ENCODE measurements around the gene DKK2. TPM values are rescaled to one million over a fixed set of nuclear protein-coding genes. Genes with fewer than 3 reads are reported as not detected.

DKK2 gene
- total RNA-seq, 1 experiment from 2014 or later = not detected

DNA sequence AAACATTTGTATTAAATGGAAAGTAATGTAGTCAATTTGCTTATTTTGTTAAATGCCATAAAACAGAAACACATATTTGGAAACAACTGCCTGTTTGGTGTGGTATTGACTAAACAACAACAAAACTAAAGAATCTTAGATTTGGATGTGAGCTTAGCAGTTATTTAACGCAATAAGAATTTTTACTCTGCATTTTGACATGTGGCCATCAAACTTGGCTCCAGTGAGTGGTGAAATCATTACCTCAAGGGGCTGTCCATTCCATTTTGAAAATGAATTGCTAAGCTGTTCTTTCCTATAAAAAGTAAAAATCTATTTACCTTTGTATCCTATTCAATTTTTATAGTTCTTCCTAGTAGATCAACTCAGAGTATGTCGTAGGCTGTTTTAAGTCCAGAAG lies 84.2 kb downstream of the DKK2 start:
- CTCF ChIA-PET = no interaction called here
- Mint-ChIP-seq H3K36me3 (peaks cover 2% of the 10 kb centered on the region; the same call in 1 of the 2 replicates), H3K4me3 (no peak overlapping the region), H3K9me3 (peaks cover 4% of the 10 kb centered on the region; the same call in 1 of the 2 replicates), H3K27me3 (ENCODE audit: low read depth) (no peaks in the 10 kb centered on the region), H3K27ac (no peak overlapping the region), H3K4me1 (no peaks in the 10 kb centered on the region)
- TF ChIP-seq, protein P1, sequence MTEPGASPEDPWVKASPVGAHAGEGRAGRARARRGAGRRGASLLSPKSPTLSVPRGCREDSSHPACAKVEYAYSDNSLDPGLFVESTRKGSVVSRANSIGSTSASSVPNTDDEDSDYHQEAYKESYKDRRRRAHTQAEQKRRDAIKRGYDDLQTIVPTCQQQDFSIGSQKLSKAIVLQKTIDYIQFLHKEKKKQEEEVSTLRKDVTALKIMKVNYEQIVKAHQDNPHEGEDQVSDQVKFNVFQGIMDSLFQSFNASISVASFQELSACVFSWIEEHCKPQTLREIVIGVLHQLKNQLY (CRISPR knock-in tag; IDR thresholded peaks at IDR 0.05) = no peak
- TF ChIP-seq ZBTB21 (CRISPR knock-in tag; IDR thresholded peaks at IDR 0.05; ENCODE audit: borderline replicate concordance) (no peak), KAT7 (CRISPR knock-in tag; IDR thresholded peaks at IDR 0.05; ENCODE audit: borderline replicate concordance) (no peak), GRHL2 (CRISPR knock-in tag; IDR thresholded peaks at IDR 0.05; ENCODE audit: insufficient replicate concordance, severe bottlenecking) (no peak), FOXP1 (CRISPR knock-in tag; IDR thresholded peaks at IDR 0.05; ENCODE audit: borderline replicate concordance) (no peak)
- DNase-seq (ENCODE audit: low spot score) (no peak), ATAC-seq (no peak)
- POLR2A ChIA-PET = no interaction called here

- POLR2A ChIA-PET = no interaction called here
- Mint-ChIP-seq H3K4me1 (no peaks in the 10 kb centered on the region), H3K27ac (no peak overlapping the region), H3K4me3 (no peak overlapping the region), H3K27me3 (ENCODE audit: low read depth) (no peaks in the 10 kb centered on the region), H3K9me3 (no peaks in the 10 kb centered on the region), H3K36me3 (no peaks in the 10 kb centered on the region)
- ATAC-seq (no peak), DNase-seq (ENCODE audit: low spot score) (no peak)
- TF ChIP-seq CTCF (IDR thresholded peaks at IDR 0.05) (no peak), AFF4 (CRISPR knock-in tag; IDR thresholded peaks at IDR 0.05; ENCODE audit: borderline replicate concordance) (no peak), ZNF396 (CRISPR knock-in tag; IDR thresholded peaks at IDR 0.05; ENCODE audit: borderline replicate concordance) (no peak), EMX1 (CRISPR knock-in tag; IDR thresholded peaks at IDR 0.05) (no peak), ZNF423 (CRISPR knock-in tag; IDR thresholded peaks at IDR 0.05) (no peak), SMAD4 (CRISPR knock-in tag; IDR thresholded peaks at IDR 0.05) (no peak), NFE2L1 (CRISPR knock-in tag; IDR thresholded peaks at IDR 0.05) (no peak), TEAD4 (CRISPR knock-in tag; IDR thresholded peaks at IDR 0.05) (no peak), ATF6 (CRISPR knock-in tag; IDR thresholded peaks at IDR 0.05) (no peak), NR3C1 (CRISPR knock-in tag; conservative IDR thresholded peaks at IDR 0.05; ENCODE audit: low read depth) (no peak), NFYB (CRISPR knock-in tag; conservative IDR thresholded peaks at IDR 0.05; ENCODE audit: low read depth) (no peak), FOXP1 (CRISPR knock-in tag; IDR thresholded peaks at IDR 0.05; ENCODE audit: borderline replicate concordance) (no peak), GTF2I (CRISPR knock-in tag; conservative IDR thresholded peaks at IDR 0.05) (no peak), FOXK1 (CRISPR knock-in tag; IDR thresholded peaks at IDR 0.05) (no peak), GRHL2 (CRISPR knock-in tag; IDR thresholded peaks at IDR 0.05; ENCODE audit: insufficient replicate concordance, severe bottlenecking) (no peak)
- TF ChIP-seq, protein P2, sequence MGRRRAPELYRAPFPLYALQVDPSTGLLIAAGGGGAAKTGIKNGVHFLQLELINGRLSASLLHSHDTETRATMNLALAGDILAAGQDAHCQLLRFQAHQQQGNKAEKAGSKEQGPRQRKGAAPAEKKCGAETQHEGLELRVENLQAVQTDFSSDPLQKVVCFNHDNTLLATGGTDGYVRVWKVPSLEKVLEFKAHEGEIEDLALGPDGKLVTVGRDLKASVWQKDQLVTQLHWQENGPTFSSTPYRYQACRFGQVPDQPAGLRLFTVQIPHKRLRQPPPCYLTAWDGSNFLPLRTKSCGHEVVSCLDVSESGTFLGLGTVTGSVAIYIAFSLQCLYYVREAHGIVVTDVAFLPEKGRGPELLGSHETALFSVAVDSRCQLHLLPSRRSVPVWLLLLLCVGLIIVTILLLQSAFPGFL (CRISPR knock-in tag; IDR thresholded peaks at IDR 0.05; ENCODE audit: borderline replicate concordance) = no peak
- TF ChIP-seq, protein P3, sequence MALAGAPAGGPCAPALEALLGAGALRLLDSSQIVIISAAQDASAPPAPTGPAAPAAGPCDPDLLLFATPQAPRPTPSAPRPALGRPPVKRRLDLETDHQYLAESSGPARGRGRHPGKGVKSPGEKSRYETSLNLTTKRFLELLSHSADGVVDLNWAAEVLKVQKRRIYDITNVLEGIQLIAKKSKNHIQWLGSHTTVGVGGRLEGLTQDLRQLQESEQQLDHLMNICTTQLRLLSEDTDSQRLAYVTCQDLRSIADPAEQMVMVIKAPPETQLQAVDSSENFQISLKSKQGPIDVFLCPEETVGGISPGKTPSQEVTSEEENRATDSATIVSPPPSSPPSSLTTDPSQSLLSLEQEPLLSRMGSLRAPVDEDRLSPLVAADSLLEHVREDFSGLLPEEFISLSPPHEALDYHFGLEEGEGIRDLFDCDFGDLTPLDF (CRISPR knock-in tag; IDR thresholded peaks at IDR 0.05) = no peak
- CTCF ChIA-PET = no interaction called here
These were observed 94.3 kb downstream of the DKK2 start for GRCh38 chr4:106941841-106942240.

Measured in WTC11 (cell line).